ENCODE results near the gene ELMO2.

DNA sequence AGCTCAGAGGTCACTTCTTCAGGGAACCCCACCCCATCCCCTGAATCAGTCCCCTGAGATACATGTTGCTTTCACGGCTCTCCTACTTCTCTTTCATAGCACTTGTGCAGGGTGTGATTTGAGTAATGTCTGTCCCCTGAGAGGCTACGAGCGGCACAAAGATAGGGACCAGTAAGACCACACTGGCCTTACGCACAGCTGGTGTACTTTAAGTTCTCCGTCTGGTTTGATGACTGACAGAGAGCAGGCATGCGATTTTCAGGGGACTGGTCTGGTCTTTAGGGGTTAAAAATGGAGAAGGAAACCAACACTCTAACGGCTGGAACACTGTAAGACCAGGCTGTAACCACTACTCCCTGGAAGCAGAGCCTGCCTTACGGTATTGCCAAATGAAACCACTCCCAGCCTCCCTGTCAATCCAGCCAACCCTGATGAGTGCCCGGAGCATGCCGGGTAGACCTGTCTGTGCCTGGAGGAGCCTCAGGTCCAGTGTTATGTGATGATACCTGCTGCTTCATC lies 47.1 kb downstream of the ELMO2 start:
- TF ChIP-seq, protein P1, sequence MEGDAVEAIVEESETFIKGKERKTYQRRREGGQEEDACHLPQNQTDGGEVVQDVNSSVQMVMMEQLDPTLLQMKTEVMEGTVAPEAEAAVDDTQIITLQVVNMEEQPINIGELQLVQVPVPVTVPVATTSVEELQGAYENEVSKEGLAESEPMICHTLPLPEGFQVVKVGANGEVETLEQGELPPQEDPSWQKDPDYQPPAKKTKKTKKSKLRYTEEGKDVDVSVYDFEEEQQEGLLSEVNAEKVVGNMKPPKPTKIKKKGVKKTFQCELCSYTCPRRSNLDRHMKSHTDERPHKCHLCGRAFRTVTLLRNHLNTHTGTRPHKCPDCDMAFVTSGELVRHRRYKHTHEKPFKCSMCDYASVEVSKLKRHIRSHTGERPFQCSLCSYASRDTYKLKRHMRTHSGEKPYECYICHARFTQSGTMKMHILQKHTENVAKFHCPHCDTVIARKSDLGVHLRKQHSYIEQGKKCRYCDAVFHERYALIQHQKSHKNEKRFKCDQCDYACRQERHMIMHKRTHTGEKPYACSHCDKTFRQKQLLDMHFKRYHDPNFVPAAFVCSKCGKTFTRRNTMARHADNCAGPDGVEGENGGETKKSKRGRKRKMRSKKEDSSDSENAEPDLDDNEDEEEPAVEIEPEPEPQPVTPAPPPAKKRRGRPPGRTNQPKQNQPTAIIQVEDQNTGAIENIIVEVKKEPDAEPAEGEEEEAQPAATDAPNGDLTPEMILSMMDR (IDR thresholded peaks at IDR 0.05) = no peak
- no peak for TF ChIP-seq POLR2A (IDR thresholded peaks at IDR 0.05)

All from gastroesophageal sphincter (tissue), 3 donors.